GM06990 (cell line): ENCODE data around the gene CAV3.

Source experiments
- DNase-seq: peaks from one replicate; pipeline ENCODE4 v3.0.0-alpha.2; 2011; ENCODE audit not compliant: insufficient read length; ENCODE audit errors: extremely low read depth
- H3K27me3 ChIP-seq: replicated peaks from 2 replicates; pipeline ENCODE4 v1.6.0; 2011; ENCODE audit warnings: low read length; ENCODE audit not compliant: control insufficient read depth, insufficient read depth
- H3K36me3 ChIP-seq: 2 replicates; pipeline ENCODE4 v1.5.1; 2011; ENCODE audit warnings: low read length; ENCODE audit not compliant: control insufficient read depth, insufficient read depth
- H3K4me3 ChIP-seq: replicated peaks from 2 replicates; pipeline ENCODE4 v1.5.1; 2011; ENCODE audit warnings: low read depth, mild to moderate bottlenecking, control low read depth, low read length
- CTCF ChIP-seq: IDR thresholded peaks from 2 replicates; pipeline ENCODE4 v1.5.1; 2011; ENCODE audit warnings: low read length, control low read depth, mild to moderate bottlenecking, inconsistent platforms; ENCODE audit not compliant: insufficient read depth, poor library complexity, severe bottlenecking

CAV3 gene

GRCh38 chr3:8759038-8759707, 25.6 kb downstream of the CAV3 start:
- H3K36me3 ChIP-seq, result no peaks in the 10 kb centered on the region; the same call in 1 of the 2 replicates
- no peak for DNase-seq
- no peak overlapping the region for H3K4me3 ChIP-seq
- no peaks in the 10 kb centered on the region for H3K27me3 ChIP-seq
- no peak for TF ChIP-seq CTCF

GRCh38 chr3:8760091-8760490, 26.5 kb downstream of the CAV3 start:
- H3K4me3 ChIP-seq, result no peak overlapping the region
- H3K27me3 ChIP-seq, result no peaks in the 10 kb centered on the region
- no peak for DNase-seq
- no peaks in the 10 kb centered on the region; the same call in 1 of the 2 replicates for H3K36me3 ChIP-seq
- no peak for TF ChIP-seq CTCF

GRCh38 chr3:8760506-8760905, 26.9 kb downstream of the CAV3 start:
- H3K27me3 ChIP-seq, result no peaks in the 10 kb centered on the region
- DNase-seq, result no peak
- H3K4me3 ChIP-seq, result no peak overlapping the region
- no peak for TF ChIP-seq CTCF
- no peaks in the 10 kb centered on the region; the same call in 1 of the 2 replicates for H3K36me3 ChIP-seq

- H3K4me3 ChIP-seq, result no peak overlapping the region
- TF ChIP-seq CTCF, result no peak
- no peaks in the 10 kb centered on the region for H3K27me3 ChIP-seq
- DNase-seq, result no peak
- H3K36me3 ChIP-seq, result no peaks in the 10 kb centered on the region
Observed at GRCh38 chr3:8761866-8762265, 28.3 kb downstream of the CAV3 start.

- Histone ChIP-seq H3K4me3 (no peak overlapping the region), H3K36me3 (no peaks in the 10 kb centered on the region), H3K27me3 (no peaks in the 10 kb centered on the region)
- no peak for TF ChIP-seq CTCF
- DNase-seq, result no peak
Observed at GRCh38 chr3:8762607-8763377, 29.2 kb downstream of the CAV3 start.

- H3K36me3 ChIP-seq, result no peaks in the 10 kb centered on the region
- no peaks in the 10 kb centered on the region for H3K27me3 ChIP-seq
- no peak for DNase-seq
- no peak overlapping the region for H3K4me3 ChIP-seq
- no peak for TF ChIP-seq CTCF
Observed at GRCh38 chr3:8764528-8764927, 30.9 kb downstream of the CAV3 start.
